SK-N-SH (cell line): ENCODE measurements around the gene NCOA4. TPM values are rescaled to one million over a fixed set of nuclear protein-coding genes. Genes with fewer than 3 reads are reported as not detected.

Source experiments
- CTCF ChIA-PET: fragments of 300-600, 350-600 bp; formaldehyde crosslinking; extraction: SDS; loops from one replicate; lab custom pipeline; 2021; lab: Yijun Ruan, JAX
- POLR2A ChIA-PET: fragments of 350-600 bp; sonication (Branson Sonifier 250); formaldehyde crosslinking; extraction: SDS; loops from one replicate; lab custom pipeline; 2020; ENCODE audit warnings: antibody characterized with exemption, inconsistent platforms; lab: Yijun Ruan, JAX
- DNase-seq: peaks from one replicate; pipeline ENCODE4 v3.0.0; 2012
- H2AFZ ChIP-seq: fragments of 200-600 bp; sonication (generic); 2 replicates; pipeline ENCODE4 v1.8.1; 2016; ENCODE audit warnings: antibody characterized with exemption, mild to moderate bottlenecking, low read depth
- H3F3A ChIP-seq: fragments of 200-600 bp; sonication (generic); replicated peaks from 2 replicates; pipeline ENCODE3; 2016; ENCODE audit warnings: antibody characterized with exemption, mild to moderate bottlenecking; ENCODE audit not compliant: insufficient read depth
- H3K27ac ChIP-seq, 2 experiments: fragments of 200-500 bp in 1 of 2; fragments of 200-600 bp in 1 of 2; sonication (Bioruptor generic) in 1 of 2; sonication (generic), shearing (Covaris generic) in 1 of 2; 2 replicates each; pipeline versions ENCODE4 v1.5.1 to v1.6.1; 2014 to 2016; ENCODE audit warnings: low read depth in 2 of 2, inconsistent platforms in 1 of 2, low read length in 1 of 2, mild to moderate bottlenecking in 1 of 2, mixed read lengths in 1 of 2
- H3K27me3 ChIP-seq: fragments of 200-600 bp; sonication (generic), shearing (Covaris generic); 2 replicates; pipeline ENCODE4 v1.6.1; 2016; ENCODE audit warnings: mixed run types; ENCODE audit not compliant: insufficient read depth
- H3K36me3 ChIP-seq, 2 experiments: fragments of 200-500 bp in 1 of 2; fragments of 200-600 bp in 1 of 2; sonication (Bioruptor generic) in 1 of 2; sonication (generic) in 1 of 2; replicated peaks in 1 of 2; 2 replicates each; pipeline versions ENCODE3 to v1.5.1; 2014 to 2016; ENCODE audit warnings: low read length in 1 of 2, mild to moderate bottlenecking in 1 of 2; ENCODE audit not compliant: insufficient read depth in 2 of 2, control insufficient read depth in 1 of 2
- H3K4me1 ChIP-seq, 2 experiments: fragments of 200-500 bp in 1 of 2; fragments of 200-600 bp in 1 of 2; sonication (Bioruptor generic) in 1 of 2; sonication (generic), shearing (Covaris generic) in 1 of 2; 2 replicates each; pipeline versions ENCODE4 v1.5.1 to v1.6.1; 2014 to 2016; ENCODE audit warnings: low read depth in 1 of 2, low read length in 1 of 2, mixed run types in 1 of 2; ENCODE audit not compliant: insufficient read depth in 2 of 2, control insufficient read depth in 1 of 2
- H3K4me2 ChIP-seq: fragments of 200-600 bp; sonication (generic), shearing (Covaris generic); 2 replicates; pipeline ENCODE4 v1.6.1; 2017; ENCODE audit warnings: mixed run types
- H3K4me3 ChIP-seq, 2 experiments: fragments of 200-500 bp in 1 of 2; fragments of 200-600 bp in 1 of 2; sonication (Bioruptor generic) in 1 of 2; sonication (generic), shearing (Covaris generic) in 1 of 2; 2 replicates each; pipeline versions ENCODE4 v1.5.1 to v1.8.1; 2014 to 2016; ENCODE audit warnings: low read depth in 2 of 2, inconsistent platforms in 1 of 2, low read length in 1 of 2, mild to moderate bottlenecking in 1 of 2, mixed read lengths in 1 of 2, moderate library complexity in 1 of 2
- H3K79me2 ChIP-seq: fragments of 200-600 bp; sonication (generic); 2 replicates; pipeline ENCODE4 v1.8.1; 2017; ENCODE audit warnings: mild to moderate bottlenecking; ENCODE audit not compliant: insufficient read depth
- H3K9ac ChIP-seq: fragments of 200-600 bp; sonication (generic); 2 replicates; pipeline ENCODE4 v1.6.1; 2017; ENCODE audit warnings: mixed run types
- H3K9me2 ChIP-seq: fragments of 200-600 bp; sonication (generic); 2 replicates; pipeline ENCODE4 v1.6.1; 2017; ENCODE audit warnings: mixed run types
- H3K9me3 ChIP-seq: fragments of 200-600 bp; sonication (generic); 2 replicates; pipeline ENCODE4 v1.6.1; 2017; ENCODE audit warnings: mixed run types, mild to moderate bottlenecking, moderate library complexity
- H4K20me1 ChIP-seq: fragments of 200-600 bp; sonication (generic); 2 replicates; pipeline ENCODE4 v1.6.1; 2017; ENCODE audit warnings: mild to moderate bottlenecking, mixed run types; ENCODE audit not compliant: insufficient read depth
- CHD2 ChIP-seq: fragments of 150-350 bp; IDR thresholded peaks from 2 replicates; pipeline ENCODE4 v1.6.1; 2018; ENCODE audit warnings: low read length; ENCODE audit not compliant: partially characterized antibody
- ELF1 ChIP-seq: IDR thresholded peaks from 2 replicates; pipeline ENCODE4 v1.4.0; 2012
- EP300 ChIP-seq, 2 experiments: IDR thresholded peaks; 2 replicates each; pipeline versions ENCODE4 v1.4.0 to v1.6.1; 2012; ENCODE audit warnings: borderline replicate concordance in 1 of 2, low read depth in 1 of 2, low read length in 1 of 2
- EZH2phosphoT487 ChIP-seq: fragments of 200-600 bp; sonication (generic); IDR thresholded peaks from 2 replicates; pipeline ENCODE4 v1.6.1; 2017; ENCODE audit warnings: low read depth, mixed run types, mild to moderate bottlenecking, antibody characterized with exemption, moderate library complexity, borderline replicate concordance
- FOSL2 ChIP-seq: IDR thresholded peaks from 2 replicates; pipeline ENCODE4 v1.4.0; 2012; ENCODE audit warnings: low read depth, mild to moderate bottlenecking, moderate library complexity, borderline replicate concordance
- FOXM1 ChIP-seq: IDR thresholded peaks from 2 replicates; pipeline ENCODE4 v1.4.0; 2012; ENCODE audit warnings: low read depth, mild to moderate bottlenecking
- GABPA ChIP-seq: IDR thresholded peaks from 2 replicates; pipeline ENCODE4 v1.4.0; 2012; ENCODE audit warnings: low read depth, mild to moderate bottlenecking
- GATA2 ChIP-seq: sonication (generic); formaldehyde crosslinking; IDR thresholded peaks from 2 replicates; pipeline ENCODE4 v1.5.0; 2020; ENCODE audit warnings: mild to moderate bottlenecking, missing genetic modification reagents
- JUND ChIP-seq: IDR thresholded peaks from 2 replicates; pipeline ENCODE4 v1.4.0; 2012
- MEF2A ChIP-seq: IDR thresholded peaks from 2 replicates; pipeline ENCODE4 v1.4.0; 2012; ENCODE audit warnings: low read depth, borderline replicate concordance
- MXI1 ChIP-seq: IDR thresholded peaks from 2 replicates; pipeline ENCODE4 v1.6.1; 2012; ENCODE audit warnings: mild to moderate bottlenecking, low read depth, low read length, improper control_type of control experiment
- NRF1 ChIP-seq: IDR thresholded peaks from 2 replicates; pipeline ENCODE4 v1.6.1; 2012; ENCODE audit warnings: low read depth, mild to moderate bottlenecking, low read length
- POLR2AphosphoS5 ChIP-seq: IDR thresholded peaks from 2 replicates; pipeline ENCODE4 v1.6.1; 2012; ENCODE audit warnings: low read depth, low read length
- RAD21 ChIP-seq: IDR thresholded peaks from 2 replicates; pipeline ENCODE4 v1.6.1; 2012; ENCODE audit warnings: mild to moderate bottlenecking, low read length
- RXRA ChIP-seq: IDR thresholded peaks from 2 replicates; pipeline ENCODE4 v1.4.0; 2012; ENCODE audit warnings: low read depth, mild to moderate bottlenecking, borderline replicate concordance
- SIN3A ChIP-seq: IDR thresholded peaks from 2 replicates; pipeline ENCODE4 v1.6.1; 2012; ENCODE audit warnings: low read depth, mild to moderate bottlenecking, low read length, moderate library complexity, borderline replicate concordance
- SMC3 ChIP-seq: IDR thresholded peaks from 2 replicates; pipeline ENCODE4 v1.6.1; 2012; ENCODE audit warnings: low read depth, low read length, improper control_type of control experiment
- TCF12 ChIP-seq: IDR thresholded peaks from 2 replicates; pipeline ENCODE4 v1.4.0; 2012
- TEAD4 ChIP-seq: IDR thresholded peaks from 2 replicates; pipeline ENCODE4 v1.4.0; 2012; ENCODE audit warnings: mild to moderate bottlenecking, borderline replicate concordance; ENCODE audit not compliant: insufficient read depth
- YY1 ChIP-seq: IDR thresholded peaks from 2 replicates; pipeline ENCODE4 v1.4.0; 2012; ENCODE audit warnings: low read depth, mild to moderate bottlenecking
- WGBS: methylation state at CpG from one replicate; pipeline ENCODE4 v1.1.6; 2017; ENCODE audit warnings: low lambda C conversion rate; 5-methylcytosine and 5-hydroxymethylcytosine counted together
- polyA plus RNA-seq, 3 experiments: library from polyadenylated mRNA; depleted of rRNA; stranded (reverse); fragments of >200 nt; gene quantifications; 2 replicates each; pipeline ENCODE4 v1.2.3, GENCODE V29; 2012
- TF ChIP-seq, protein P1 (sequence below): IDR thresholded peaks from 2 replicates; pipeline ENCODE4 v1.4.0; 2012; ENCODE audit warnings: low read depth
- TF ChIP-seq, protein P2 (sequence below): fragments of 200-600 bp; sonication (generic); IDR thresholded peaks from 2 replicates; pipeline ENCODE4 v1.6.1; 2017; ENCODE audit warnings: antibody characterized with exemption, mild to moderate bottlenecking, moderate library complexity
- TF ChIP-seq, protein P3 (sequence below): IDR thresholded peaks from 2 replicates; pipeline ENCODE4 v1.6.1; 2012; ENCODE audit warnings: mild to moderate bottlenecking, low read depth, low read length, moderate library complexity

NCOA4 gene
- polyA plus RNA-seq, 1 of the 3 experiments (the other 2 are of a cell fraction): 30.3 TPM

DNA sequence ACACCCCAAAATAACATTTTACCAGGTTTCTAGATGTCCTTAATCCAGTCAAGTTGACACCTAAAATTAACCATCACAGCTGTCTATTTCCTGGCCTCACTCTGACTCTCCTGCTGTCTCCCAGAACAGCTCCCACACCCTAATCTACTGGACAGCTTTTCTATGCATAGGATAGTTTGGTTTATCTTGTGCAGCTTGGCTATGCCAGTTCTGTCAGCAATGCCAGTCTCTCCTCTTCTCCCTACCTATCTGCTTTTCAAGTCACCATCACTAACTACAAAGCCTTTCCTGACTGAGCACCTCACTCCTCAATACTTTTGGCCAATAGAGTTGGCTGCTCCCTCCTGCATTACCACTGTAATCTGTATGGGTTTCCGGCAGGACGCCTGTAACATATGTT, 5.0 kb downstream of the NCOA4 start:
- ChIA-PET CTCF (no interaction called here), POLR2A (no interaction called here)
- TF ChIP-seq YY1: no peak
- no peak for TF ChIP-seq EP300 (IDR thresholded peaks at IDR 0.05; ENCODE audit: borderline replicate concordance in 1 of 2, low read depth in 1 of 2, low read length in 1 of 2)
- no peak for TF ChIP-seq POLR2AphosphoS5
- TF ChIP-seq RXRA: no peak
- no peak for TF ChIP-seq FOSL2
- TF ChIP-seq CHD2: no peak
- no peak for TF ChIP-seq GATA2
- TF ChIP-seq JUND: no peak
- TF ChIP-seq EZH2phosphoT487: no peak
- TF ChIP-seq, protein P1, sequence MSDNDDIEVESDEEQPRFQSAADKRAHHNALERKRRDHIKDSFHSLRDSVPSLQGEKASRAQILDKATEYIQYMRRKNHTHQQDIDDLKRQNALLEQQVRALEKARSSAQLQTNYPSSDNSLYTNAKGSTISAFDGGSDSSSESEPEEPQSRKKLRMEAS: no peak
- no peak for TF ChIP-seq SMC3
- TF ChIP-seq FOXM1: no peak
- TF ChIP-seq MEF2A: no peak
- TF ChIP-seq, protein P2, sequence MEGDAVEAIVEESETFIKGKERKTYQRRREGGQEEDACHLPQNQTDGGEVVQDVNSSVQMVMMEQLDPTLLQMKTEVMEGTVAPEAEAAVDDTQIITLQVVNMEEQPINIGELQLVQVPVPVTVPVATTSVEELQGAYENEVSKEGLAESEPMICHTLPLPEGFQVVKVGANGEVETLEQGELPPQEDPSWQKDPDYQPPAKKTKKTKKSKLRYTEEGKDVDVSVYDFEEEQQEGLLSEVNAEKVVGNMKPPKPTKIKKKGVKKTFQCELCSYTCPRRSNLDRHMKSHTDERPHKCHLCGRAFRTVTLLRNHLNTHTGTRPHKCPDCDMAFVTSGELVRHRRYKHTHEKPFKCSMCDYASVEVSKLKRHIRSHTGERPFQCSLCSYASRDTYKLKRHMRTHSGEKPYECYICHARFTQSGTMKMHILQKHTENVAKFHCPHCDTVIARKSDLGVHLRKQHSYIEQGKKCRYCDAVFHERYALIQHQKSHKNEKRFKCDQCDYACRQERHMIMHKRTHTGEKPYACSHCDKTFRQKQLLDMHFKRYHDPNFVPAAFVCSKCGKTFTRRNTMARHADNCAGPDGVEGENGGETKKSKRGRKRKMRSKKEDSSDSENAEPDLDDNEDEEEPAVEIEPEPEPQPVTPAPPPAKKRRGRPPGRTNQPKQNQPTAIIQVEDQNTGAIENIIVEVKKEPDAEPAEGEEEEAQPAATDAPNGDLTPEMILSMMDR: no peak
- TF ChIP-seq ELF1: no peak
- no peak for TF ChIP-seq TCF12
- no peak for TF ChIP-seq RAD21
- TF ChIP-seq MXI1: no peak
- H3K4me1 ChIP-seq: peaks cover 0 to 18% of the 10 kb centered on the region in 2 experiments; a peak in 2 of 4 replicates
- H3K27me3 ChIP-seq: no peaks in the 10 kb centered on the region
- peaks cover 93% of the 10 kb centered on the region for H3K79me2 ChIP-seq
- H3K9me3 ChIP-seq: no peaks in the 10 kb centered on the region
- no peak overlapping the region for H3K4me2 ChIP-seq
- H3K9ac ChIP-seq: no peak overlapping the region
- no peak overlapping the region for H3K4me3 ChIP-seq
- WGBS: 94% methylated on average over 2 of the region's 2 CpGs
- peaks cover 26% of the 10 kb centered on the region for H4K20me1 ChIP-seq
- no peak overlapping the region for H2AFZ ChIP-seq
- no peak overlapping the region; a peak in 1 of 4 replicates for H3K27ac ChIP-seq
- no peaks in the 10 kb centered on the region for H3K9me2 ChIP-seq
- no peak for DNase-seq
- H3K36me3 ChIP-seq: peaks cover 0 to 5% of the 10 kb centered on the region in 2 experiments
- H3F3A ChIP-seq: peaks cover 22% of the 10 kb centered on the region

DNA sequence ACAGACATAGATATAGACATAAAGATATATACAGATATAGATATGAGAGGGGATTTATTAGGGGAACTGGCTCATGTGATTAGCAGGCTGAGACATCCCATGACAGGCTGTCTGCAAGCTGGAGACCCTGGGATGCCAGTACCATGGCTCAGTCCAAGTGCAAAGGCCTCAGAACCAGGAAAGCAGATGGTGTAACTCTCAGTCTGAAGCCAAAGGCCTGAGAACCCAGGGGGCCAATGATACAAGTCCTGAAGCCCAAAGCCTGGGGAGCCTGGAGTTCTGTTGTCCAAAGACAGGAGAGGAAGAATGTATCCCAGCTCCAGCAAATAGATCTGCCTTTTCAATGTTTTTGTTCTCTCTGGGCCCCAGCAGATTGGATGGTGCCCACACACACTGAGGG, 5.5 kb downstream of the NCOA4 start:
- Histone ChIP-seq H3K9ac (no peak overlapping the region), H3K4me1 (peaks cover 4 to 17% of the 10 kb centered on the region in 2 experiments; a peak in 3 of 4 replicates), H2AFZ (no peak overlapping the region), H3K4me2 (no peak overlapping the region), H3K27ac (no peak overlapping the region), H4K20me1 (peaks cover 31% of the 10 kb centered on the region), H3K27me3 (no peaks in the 10 kb centered on the region), H3K79me2 (peaks cover 95% of the 10 kb centered on the region), H3F3A (peaks cover 20% of the 10 kb centered on the region), H3K9me2 (no peaks in the 10 kb centered on the region), H3K9me3 (no peaks in the 10 kb centered on the region), H3K4me3 (no peak overlapping the region), H3K36me3 (peaks cover 0 to 5% of the 10 kb centered on the region in 2 experiments)
- DNase-seq: no peak
- POLR2A ChIA-PET: no interaction called here
- CTCF ChIA-PET: no interaction called here
- TF ChIP-seq FOSL2 (no peak), RAD21 (no peak), SIN3A (no peak), JUND (no peak), POLR2AphosphoS5 (no peak), YY1 (no peak), GATA2 (no peak), GABPA (no peak), EZH2phosphoT487 (no peak), TEAD4 (no peak), NRF1 (no peak)
- TF ChIP-seq, protein P3, sequence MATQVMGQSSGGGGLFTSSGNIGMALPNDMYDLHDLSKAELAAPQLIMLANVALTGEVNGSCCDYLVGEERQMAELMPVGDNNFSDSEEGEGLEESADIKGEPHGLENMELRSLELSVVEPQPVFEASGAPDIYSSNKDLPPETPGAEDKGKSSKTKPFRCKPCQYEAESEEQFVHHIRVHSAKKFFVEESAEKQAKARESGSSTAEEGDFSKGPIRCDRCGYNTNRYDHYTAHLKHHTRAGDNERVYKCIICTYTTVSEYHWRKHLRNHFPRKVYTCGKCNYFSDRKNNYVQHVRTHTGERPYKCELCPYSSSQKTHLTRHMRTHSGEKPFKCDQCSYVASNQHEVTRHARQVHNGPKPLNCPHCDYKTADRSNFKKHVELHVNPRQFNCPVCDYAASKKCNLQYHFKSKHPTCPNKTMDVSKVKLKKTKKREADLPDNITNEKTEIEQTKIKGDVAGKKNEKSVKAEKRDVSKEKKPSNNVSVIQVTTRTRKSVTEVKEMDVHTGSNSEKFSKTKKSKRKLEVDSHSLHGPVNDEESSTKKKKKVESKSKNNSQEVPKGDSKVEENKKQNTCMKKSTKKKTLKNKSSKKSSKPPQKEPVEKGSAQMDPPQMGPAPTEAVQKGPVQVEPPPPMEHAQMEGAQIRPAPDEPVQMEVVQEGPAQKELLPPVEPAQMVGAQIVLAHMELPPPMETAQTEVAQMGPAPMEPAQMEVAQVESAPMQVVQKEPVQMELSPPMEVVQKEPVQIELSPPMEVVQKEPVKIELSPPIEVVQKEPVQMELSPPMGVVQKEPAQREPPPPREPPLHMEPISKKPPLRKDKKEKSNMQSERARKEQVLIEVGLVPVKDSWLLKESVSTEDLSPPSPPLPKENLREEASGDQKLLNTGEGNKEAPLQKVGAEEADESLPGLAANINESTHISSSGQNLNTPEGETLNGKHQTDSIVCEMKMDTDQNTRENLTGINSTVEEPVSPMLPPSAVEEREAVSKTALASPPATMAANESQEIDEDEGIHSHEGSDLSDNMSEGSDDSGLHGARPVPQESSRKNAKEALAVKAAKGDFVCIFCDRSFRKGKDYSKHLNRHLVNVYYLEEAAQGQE: no peak
- TF ChIP-seq, protein P1: no peak
